NB4 (cell line): ENCODE results near the gene AOPEP.

Experiments used
- CTCF ChIP-seq: IDR thresholded peaks from one replicate; pipeline ENCODE4 v1.5.1; 2012; ENCODE audit warnings: low read depth, low read length
- MYC ChIP-seq: IDR thresholded peaks from 2 replicates; pipeline ENCODE4 v1.6.1; 2011; ENCODE audit warnings: low read depth, low read length
- POLR2A ChIP-seq: IDR thresholded peaks from 2 replicates; pipeline ENCODE4 v1.6.1; 2011; ENCODE audit warnings: mild to moderate bottlenecking; ENCODE audit not compliant: insufficient read length; ENCODE audit errors: extremely low read depth

- TF ChIP-seq CTCF (no peak), POLR2A (no peak), MYC (no peak)
Measured at GRCh38 chr9:94746541-94747370, 20.3 kb downstream of the AOPEP start.
